B cell (primary cell): Measurements from ENCODE around the gene PRODH2. TPM values are rescaled to one million over a fixed set of nuclear protein-coding genes. Genes with fewer than 3 reads are reported as not detected.

ENCODE experiments used
- ATAC-seq: fragments of 200-7000 bp; cut with Tn5 transposase; one replicate; pipeline ENCODE4 v1.10.0; 2021; ENCODE audit warnings: low read depth, mild to moderate bottlenecking, moderate number of reproducible peaks, moderate library complexity
- CTCF ChIA-PET: fragments of 350-600 bp; sonication (Branson Sonifier 250); formaldehyde crosslinking; loops from one replicate; lab custom pipeline; 2021; ENCODE audit warnings: antibody characterized with exemption, inconsistent platforms; lab: Charles Lee
- POLR2A ChIA-PET: fragments of 350-600 bp; sonication (Branson Sonifier 250); formaldehyde crosslinking; loops from one replicate; lab custom pipeline; 2021; ENCODE audit warnings: antibody characterized with exemption; lab: Charles Lee
- DNase-seq: peaks from one replicate; pipeline ENCODE4 v3.0.0; 2013
- H2AFZ ChIP-seq: 2 replicates; pipeline ENCODE4 v1.6.1; 2012; ENCODE audit warnings: mild to moderate bottlenecking, low read depth, low read length; ENCODE audit not compliant: insufficient read depth, poor library complexity, severe bottlenecking
- H3K27ac ChIP-seq, 2 donors: 1 replicate in 1 of 2; 2 replicates in 1 of 2; pipeline ENCODE4 v1.5.1; 2012 to 2013; ENCODE audit warnings: low read length in 2 of 2, mild to moderate bottlenecking in 2 of 2, moderate library complexity in 1 of 2
- H3K27me3 ChIP-seq, 4 experiments: fragments of 200-600 bp in 1 of 4; sonication (generic) in 1 of 4; replicated peaks in 1 of 4; 1 replicate in 2 of 4; 2 replicates in 2 of 4; pipeline versions ENCODE4 v1.6.1 to v1.7.0; 2013 to 2016; ENCODE audit warnings: low read length in 3 of 4, mild to moderate bottlenecking in 2 of 4, mixed read lengths in 1 of 4, moderate library complexity in 1 of 4; ENCODE audit not compliant: insufficient read depth in 4 of 4, control insufficient read depth in 3 of 4; ENCODE audit errors: control extremely low read depth in 1 of 4
- H3K36me3 ChIP-seq, 2 experiments: replicated peaks in 1 of 2; 1 replicate in 1 of 2; 2 replicates in 1 of 2; pipeline versions ENCODE4 v1.6.1 to v1.7.1; 2013; ENCODE audit warnings: low read length in 1 of 2; ENCODE audit not compliant: insufficient read depth in 2 of 2, control insufficient read depth in 1 of 2; ENCODE audit errors: control extremely low read depth in 1 of 2, extremely low read depth in 1 of 2
- H3K4me1 ChIP-seq, 2 donors: fragments of 200-600 bp in 1 of 2; sonication (generic) in 1 of 2; 1 replicate in 1 of 2; 2 replicates in 1 of 2; pipeline versions ENCODE4 v1.5.1 to v1.6.1; 2013 to 2017; ENCODE audit warnings: low read length in 2 of 2; ENCODE audit not compliant: control insufficient read depth in 2 of 2, insufficient read depth in 2 of 2
- H3K4me2 ChIP-seq: replicated peaks from 2 replicates; pipeline ENCODE3; 2012; ENCODE audit warnings: mild to moderate bottlenecking, low read depth, low read length; ENCODE audit not compliant: poor library complexity, severe bottlenecking
- H3K4me3 ChIP-seq, 5 experiments: fragments of 200-600 bp in 1 of 5; sonication (generic) in 1 of 5; 1 replicate in 3 of 5; 2 replicates in 2 of 5; pipeline versions ENCODE4 v1.5.1 to v1.7.0; 2011 to 2016; ENCODE audit warnings: low read length in 4 of 5, mild to moderate bottlenecking in 4 of 5, low read depth in 2 of 5, control low read depth in 1 of 5, moderate library complexity in 1 of 5; ENCODE audit not compliant: insufficient read depth in 1 of 5; ENCODE audit errors: control extremely low read depth in 1 of 5, extremely low read depth in 1 of 5
- H3K79me2 ChIP-seq: fragments of 200-600 bp; sonication (generic); one replicate; pipeline ENCODE4 v1.6.0; 2016; ENCODE audit warnings: low read length; ENCODE audit not compliant: control insufficient read depth, insufficient read depth
- H3K9ac ChIP-seq: fragments of 200-600 bp; sonication (generic); 2 replicates; pipeline ENCODE4 v1.6.1; 2017; ENCODE audit warnings: mild to moderate bottlenecking, low read length, moderate library complexity
- H3K9me3 ChIP-seq, 3 donors: one replicate each; pipeline versions ENCODE4 v1.6.1 to v1.7.1; 2013; ENCODE audit warnings: low read length in 2 of 3; ENCODE audit not compliant: control insufficient read depth in 2 of 3, insufficient read depth in 1 of 3; ENCODE audit errors: control extremely low read depth in 1 of 3
- H4K20me1 ChIP-seq: 2 replicates; pipeline ENCODE4 v1.6.0; 2012; ENCODE audit warnings: mild to moderate bottlenecking, low read length; ENCODE audit not compliant: insufficient read depth, control insufficient read depth, poor library complexity, severe bottlenecking
- H3K27ac Mint-ChIP-seq: one replicate; pipeline ENCODE4 v1.8.0; 2021; ENCODE audit warnings: mixed read lengths
- H3K27me3 Mint-ChIP-seq: one replicate; pipeline ENCODE4 v1.8.0; 2021; ENCODE audit warnings: mixed read lengths
- H3K4me1 Mint-ChIP-seq: one replicate; pipeline ENCODE4 v1.8.0; 2021; ENCODE audit warnings: mixed read lengths
- H3K4me3 Mint-ChIP-seq: one replicate; pipeline ENCODE4 v1.8.0; 2021; ENCODE audit warnings: mixed read lengths
- H3K9me3 Mint-ChIP-seq: one replicate; pipeline ENCODE4 v1.8.0; 2022; ENCODE audit warnings: mixed read lengths; ENCODE audit not compliant: insufficient read depth
- CTCF ChIP-seq: fragments of 200-600 bp; IDR thresholded peaks from one replicate; pipeline ENCODE4 v1.8.0; 2022; ENCODE audit warnings: antibody characterized with exemption, mild to moderate bottlenecking
- EZH2 ChIP-seq: IDR thresholded peaks from 2 replicates; pipeline ENCODE4 v1.6.1; 2012; ENCODE audit warnings: borderline replicate concordance, low read depth, mild to moderate bottlenecking, moderate library complexity, low read length; ENCODE audit not compliant: insufficient read depth, poor library complexity, severe bottlenecking
- WGBS: methylation state at CpG from one replicate; pipeline ENCODE4 v1.1.5; 2013; ENCODE audit warnings: missing lambda C conversion rate; ENCODE audit not compliant: insufficient coverage; 5-methylcytosine and 5-hydroxymethylcytosine counted together
- intact Hi-C: fragments of 100-400 bp; cut with micrococcal nuclease; formaldehyde crosslinking; loops from one replicate; pipeline ENCODE4 v1.10.0; 2022
- polyA plus RNA-seq: library from polyadenylated mRNA; depleted of rRNA; stranded (reverse); fragments of >200 nt; gene quantifications from 2 replicates; pipeline ENCODE4 v1.2.3, GENCODE V29; 2012
- total RNA-seq, 2 donors: library from RNA; stranded (reverse); fragments of 120-200 nt in 1 of 2; gene quantifications; 1 replicate in 1 of 2; 2 replicates in 1 of 2; pipeline versions ENCODE4 v1.2.3 to v1.2.4, GENCODE V29; 2013 to 2022

Gene PRODH2
- total and polyA plus RNA-seq, 2 donors (not counting 1 experiment from before 2014, with no cell fraction given): not detected

GRCh38 chr19:35793381-35794165 is 19.1 kb downstream of the PRODH2 start:
- no peak overlapping the region for H2AFZ ChIP-seq
- no peak overlapping the region for H3K27ac ChIP-seq
- Mint-ChIP-seq H3K27me3 (peaks cover 21% of the 10 kb centered on the region), H3K9me3 (no peaks in the 10 kb centered on the region), H3K27ac (no peak overlapping the region), H3K4me3 (no peak overlapping the region), H3K4me1 (peaks cover 6% of the 10 kb centered on the region)
- H3K36me3 ChIP-seq: no peaks in the 10 kb centered on the region
- POLR2A ChIA-PET: no interaction called here
- H3K9ac ChIP-seq: no peak overlapping the region
- no peaks in the 10 kb centered on the region for H3K79me2 ChIP-seq
- CTCF ChIA-PET: no interaction called here
- intact Hi-C loops: no loop called here
- H3K4me3 ChIP-seq: no peak overlapping the region
- WGBS: 80% methylated on average over 4 of the region's 7 CpGs
- ATAC-seq (no peak), DNase-seq (no peak)
- peaks cover 0 to 5% of the 10 kb centered on the region in 2 donors for H3K4me1 ChIP-seq
- H4K20me1 ChIP-seq: no peaks in the 10 kb centered on the region
- no peak for TF ChIP-seq CTCF
- TF ChIP-seq EZH2: no peak
- peaks cover 0 to 4% (median 0%) of the 10 kb centered on the region in 3 donors for H3K9me3 ChIP-seq
- peaks cover 0 to 14% (median 3%) of the 10 kb centered on the region in 4 experiments for H3K27me3 ChIP-seq
- H3K4me2 ChIP-seq: no peak overlapping the region

DNA sequence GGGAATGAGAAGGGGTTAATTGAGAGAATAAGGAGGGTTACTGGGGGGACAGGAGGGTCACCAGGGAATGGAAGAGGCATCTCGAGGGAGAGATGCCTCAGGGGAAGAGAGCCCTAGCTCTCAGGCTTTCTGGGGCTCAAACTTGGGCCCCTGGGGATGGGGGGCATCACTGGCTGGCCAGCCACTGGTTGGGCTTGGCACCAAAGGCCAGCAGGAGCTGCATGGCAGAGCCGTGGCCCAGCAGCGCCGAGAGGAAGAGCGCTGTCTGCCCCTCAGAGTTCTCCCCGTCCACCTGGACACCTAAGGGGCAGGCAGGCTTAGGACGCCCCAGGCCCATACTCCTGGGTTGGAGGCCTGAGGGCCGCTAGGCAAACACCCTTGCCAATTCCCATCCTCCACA is 19.8 kb downstream of the PRODH2 start:
- peaks cover 0 to 4% (median 0%) of the 10 kb centered on the region in 3 donors for H3K9me3 ChIP-seq
- no peaks in the 10 kb centered on the region for H3K79me2 ChIP-seq
- WGBS: 84% methylated on average over 8 of the region's 8 CpGs
- TF ChIP-seq EZH2 (no peak), CTCF (no peak)
- H3K4me2 ChIP-seq: no peak overlapping the region
- H3K9me3 Mint-ChIP-seq: no peaks in the 10 kb centered on the region
- intact Hi-C loops: no loop called here
- H3K36me3 ChIP-seq: no peaks in the 10 kb centered on the region
- H3K4me1 ChIP-seq: peaks cover 0 to 5% of the 10 kb centered on the region in 2 donors
- H3K4me1 Mint-ChIP-seq: peaks cover 6% of the 10 kb centered on the region
- no peak overlapping the region for H2AFZ ChIP-seq
- no peak overlapping the region for H3K4me3 ChIP-seq
- H3K27me3 ChIP-seq: peaks cover 0 to 13% (median 3%) of the 10 kb centered on the region in 4 experiments
- ATAC-seq (no peak), DNase-seq (no peak)
- peaks cover 21% of the 10 kb centered on the region for H3K27me3 Mint-ChIP-seq
- no peaks in the 10 kb centered on the region for H4K20me1 ChIP-seq
- POLR2A ChIA-PET: no interaction called here
- H3K27ac ChIP-seq: no peak overlapping the region
- H3K9ac ChIP-seq: no peak overlapping the region
- H3K27ac Mint-ChIP-seq: no peak overlapping the region
- no peak overlapping the region for H3K4me3 Mint-ChIP-seq
- CTCF ChIA-PET: no interaction called here
